NT2/D1 (cell line): ENCODE results near the gene TAF1.

Source experiments
- SUZ12 ChIP-seq: IDR thresholded peaks from 2 replicates; pipeline ENCODE4 v1.6.1; 2011; ENCODE audit not compliant: insufficient read length, insufficient read depth; ENCODE audit errors: extremely low read depth
- YY1 ChIP-seq: IDR thresholded peaks from 2 replicates; pipeline ENCODE4 v1.6.1; 2011; ENCODE audit not compliant: insufficient read length, insufficient read depth
- ZNF274 ChIP-seq: IDR thresholded peaks from 2 replicates; pipeline ENCODE4 v1.6.1; 2011; ENCODE audit warnings: mild to moderate bottlenecking, low read depth, low read length

DNA sequence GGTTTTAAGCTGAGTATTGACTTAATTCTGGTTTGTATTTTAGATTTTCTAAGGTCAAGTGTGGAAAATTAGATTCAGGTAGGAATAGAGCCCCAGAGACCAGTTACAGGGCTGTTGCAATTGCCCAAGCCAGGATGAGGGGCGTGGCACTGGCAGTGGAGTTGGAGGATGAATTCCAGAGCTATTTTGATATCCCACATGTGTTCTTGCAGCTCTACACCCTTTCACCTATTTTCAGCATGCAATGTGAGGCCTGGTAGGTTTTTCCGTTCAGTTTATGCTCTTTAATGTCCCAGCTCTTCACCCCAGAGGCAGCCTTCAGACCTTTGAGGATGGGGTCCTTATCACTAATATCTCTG is 148.9 kb downstream of the TAF1 start:
- no peak for TF ChIP-seq YY1
- no peak for TF ChIP-seq ZNF274
- no peak for TF ChIP-seq SUZ12
